GM20431 (cell line): ENCODE data around the gene PTPRN2.
"Not testable (repeated sequence)": the region's sequence is repeated elsewhere in the genome, so short reads cannot be mapped to it uniquely, and the experiment has no call there.

Source experiments
- in situ Hi-C: fragments of 300-500 bp; cut with MseI, MboI; formaldehyde crosslinking; loops from one replicate; pipeline ENCODE4 v1.15.0; 2020; ENCODE audit warnings: low sequenced_read_pairs; ENCODE audit not compliant: unreplicated experiment

Gene PTPRN2

GRCh38 chr7:157860406-157860805 lies 727.2 kb downstream of the PTPRN2 start:
- in situ Hi-C loops, result no loop called here

- in situ Hi-C loops, result no loop called here
These were observed 727.7 kb downstream of the PTPRN2 start for GRCh38 chr7:157859915-157860314.

- in situ Hi-C loops, result no loop called here
These were observed 730.0 kb downstream of the PTPRN2 start for GRCh38 chr7:157857578-157858075.

- in situ Hi-C loops, result no loop called here
These were observed 730.6 kb downstream of the PTPRN2 start for GRCh38 chr7:157856873-157857577.

- in situ Hi-C loops, result no loop called here
These were observed 732.0 kb downstream of the PTPRN2 start for GRCh38 chr7:157855452-157856213.

- in situ Hi-C loops, result no loop called here
These were observed 732.6 kb downstream of the PTPRN2 start for GRCh38 chr7:157855016-157855415.

- in situ Hi-C loops, result no loop called here
These were observed 733.3 kb downstream of the PTPRN2 start for GRCh38 chr7:157854066-157854891.

GRCh38 chr7:157853789-157854065 lies 733.9 kb downstream of the PTPRN2 start:
- in situ Hi-C loops, result no loop called here

- in situ Hi-C loops, result no loop called here
These were observed 734.4 kb downstream of the PTPRN2 start for GRCh38 chr7:157853076-157853788.

GRCh38 chr7:157851501-157852067 lies 736.0 kb downstream of the PTPRN2 start:
- in situ Hi-C loops, result no loop called here

GRCh38 chr7:157850481-157851444 lies 736.9 kb downstream of the PTPRN2 start:
- in situ Hi-C loops, result no loop called here

- in situ Hi-C loops, result no loop called here
These were observed 737.9 kb downstream of the PTPRN2 start for GRCh38 chr7:157849726-157850125.

GRCh38 chr7:157849341-157849596 lies 738.4 kb downstream of the PTPRN2 start:
- in situ Hi-C loops, result no loop called here

GRCh38 chr7:157848508-157849340 lies 738.9 kb downstream of the PTPRN2 start:
- in situ Hi-C loops, result no loop called here

- in situ Hi-C loops, result not testable (repeated sequence)
These were observed 739.7 kb downstream of the PTPRN2 start for GRCh38 chr7:157847756-157848487.

- in situ Hi-C loops, result not testable (repeated sequence)
These were observed 740.9 kb downstream of the PTPRN2 start for GRCh38 chr7:157846746-157847145.

GRCh38 chr7:157846271-157846670 lies 741.4 kb downstream of the PTPRN2 start:
- in situ Hi-C loops, result no loop called here
